ENCODE data around the gene USH2A.

DNA sequence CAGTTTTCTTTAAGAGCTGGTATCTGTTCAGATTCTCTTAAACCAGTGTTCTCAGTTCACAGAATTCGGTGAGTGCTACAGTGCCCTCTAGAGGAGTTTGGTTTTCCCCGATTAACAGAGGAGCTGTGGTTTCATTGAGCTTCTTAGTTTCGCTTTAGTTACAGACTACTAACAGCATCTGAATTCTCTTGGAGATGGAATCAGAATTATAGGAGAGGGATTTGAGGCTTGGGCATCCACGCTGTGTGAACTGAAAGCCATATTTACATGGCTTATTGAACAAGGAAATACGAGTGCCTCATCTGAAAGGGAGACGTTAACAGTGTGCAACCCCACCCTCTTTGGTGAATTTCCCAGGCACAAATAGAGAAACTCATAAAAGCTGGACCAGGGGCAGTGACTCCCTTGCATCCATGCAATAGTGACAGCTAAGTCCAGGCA, 202.0 kb downstream of the USH2A start:
- TF ChIP-seq, protein P1, sequence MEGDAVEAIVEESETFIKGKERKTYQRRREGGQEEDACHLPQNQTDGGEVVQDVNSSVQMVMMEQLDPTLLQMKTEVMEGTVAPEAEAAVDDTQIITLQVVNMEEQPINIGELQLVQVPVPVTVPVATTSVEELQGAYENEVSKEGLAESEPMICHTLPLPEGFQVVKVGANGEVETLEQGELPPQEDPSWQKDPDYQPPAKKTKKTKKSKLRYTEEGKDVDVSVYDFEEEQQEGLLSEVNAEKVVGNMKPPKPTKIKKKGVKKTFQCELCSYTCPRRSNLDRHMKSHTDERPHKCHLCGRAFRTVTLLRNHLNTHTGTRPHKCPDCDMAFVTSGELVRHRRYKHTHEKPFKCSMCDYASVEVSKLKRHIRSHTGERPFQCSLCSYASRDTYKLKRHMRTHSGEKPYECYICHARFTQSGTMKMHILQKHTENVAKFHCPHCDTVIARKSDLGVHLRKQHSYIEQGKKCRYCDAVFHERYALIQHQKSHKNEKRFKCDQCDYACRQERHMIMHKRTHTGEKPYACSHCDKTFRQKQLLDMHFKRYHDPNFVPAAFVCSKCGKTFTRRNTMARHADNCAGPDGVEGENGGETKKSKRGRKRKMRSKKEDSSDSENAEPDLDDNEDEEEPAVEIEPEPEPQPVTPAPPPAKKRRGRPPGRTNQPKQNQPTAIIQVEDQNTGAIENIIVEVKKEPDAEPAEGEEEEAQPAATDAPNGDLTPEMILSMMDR (IDR thresholded peaks at IDR 0.05): peak; percentile 38 to 61 (median 48)
- no peak for TF ChIP-seq POLR2A (IDR thresholded peaks at IDR 0.05)

All from adrenal gland (tissue), 5 donors.